Camera-type eye (tissue), 1 donor: ENCODE results near the gene CSF1. TPM values are rescaled to one million over a fixed set of nuclear protein-coding genes. Genes with fewer than 3 reads are reported as not detected.

ENCODE experiments used
- total RNA-seq: library from RNA; depleted of rRNA; stranded (reverse); fragments of >200 nt; gene quantifications from one replicate; pipeline ENCODE4 v1.2.3, GENCODE V29; 2014

CSF1 gene
- total RNA-seq: 13.6 TPM

DNA sequence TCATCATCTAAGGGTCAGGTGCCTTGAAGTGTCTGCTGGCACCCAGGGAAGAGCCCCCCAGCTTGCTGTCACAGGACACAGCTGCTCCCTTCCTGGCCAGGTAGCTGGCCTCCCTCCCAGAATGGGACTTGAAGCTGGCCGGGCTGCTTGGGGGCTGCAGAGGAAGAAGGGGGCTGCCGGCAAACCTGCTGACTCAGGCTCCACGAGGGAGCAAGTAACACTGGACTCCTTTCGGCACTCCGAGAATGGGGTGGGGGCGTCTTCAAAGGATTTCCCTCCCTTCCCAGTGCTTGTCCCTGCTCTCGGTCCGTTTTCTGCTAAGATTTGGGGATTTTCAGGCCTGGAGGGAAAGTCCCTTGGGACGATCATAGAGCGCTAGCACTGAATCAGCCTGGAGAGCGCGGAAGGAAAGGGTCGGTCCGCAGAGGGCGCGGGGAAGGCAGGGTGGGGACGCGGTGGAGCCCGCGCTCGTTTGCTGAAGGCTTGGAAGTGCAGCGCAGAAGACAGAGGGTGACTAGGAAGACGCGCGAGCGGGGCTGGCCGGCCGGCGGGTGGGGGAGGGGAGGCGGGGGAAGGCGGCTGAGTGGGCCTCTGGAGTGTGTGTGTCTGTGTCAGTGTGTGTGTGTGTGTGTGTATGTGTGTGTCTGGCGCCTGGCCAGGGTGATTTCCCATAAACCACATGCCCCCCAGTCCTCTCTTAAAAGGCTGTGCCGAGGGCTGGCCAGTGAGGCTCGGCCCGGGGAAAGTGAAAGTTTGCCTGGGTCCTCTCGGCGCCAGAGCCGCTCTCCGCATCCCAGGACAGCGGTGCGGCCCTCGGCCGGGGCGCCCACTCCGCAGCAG is at the start of gene CSF1:
Gene CSF1, plus strand, starts transcription at position 727 of the 840 bp plus-strand sequence. CDS start 175 bp downstream, outside the sequence.

Other genes with a start within 250 kb of the CSF1 start
- 92.3 TPM for gene GSTM2, start 242.8 kb upstream of the CSF1 start, total RNA-seq
- gene GSTM1, start 223.0 kb upstream of the CSF1 start, total RNA-seq: not detected
- gene GSTM5, start 198.6 kb upstream of the CSF1 start, total RNA-seq: 16.9 TPM
- gene GSTM3, start 169.8 kb upstream of the CSF1 start, total RNA-seq: 41.6 TPM
- gene EPS8L3, start 146.9 kb upstream of the CSF1 start, total RNA-seq: not detected
- 66.0 TPM for gene AHCYL1, start 73.9 kb downstream of the CSF1 start, total RNA-seq
- gene STRIP1, start 123.8 kb downstream of the CSF1 start, total RNA-seq: 86.5 TPM
- 2.5 TPM for gene ALX3, start 159.8 kb downstream of the CSF1 start, total RNA-seq
- 1.3 TPM for gene UBL4B, start 201.6 kb downstream of the CSF1 start, total RNA-seq
- gene SLC6A17, start 239.6 kb downstream of the CSF1 start, total RNA-seq: 60.0 TPM